ENCODE data around the gene RNLS. TPM values are rescaled to one million over a fixed set of nuclear protein-coding genes. Genes with fewer than 3 reads are reported as not detected.

The RNLS gene
- polyA plus RNA-seq, 3 donors, result 3.3 to 3.9 (median 3.7) TPM

- peak overlapping the region in 1 of 2 donors; percentile 44 for H3K4me3 Mint-ChIP-seq
- Histone ChIP-seq H3K4me2 (replicated peaks; ENCODE audit: extremely low read depth, low read length, poor library complexity, severe bottlenecking) (peak overlapping the region; percentile 33), H3K27me3 (ENCODE audit: control insufficient read depth in 2 of 2, insufficient read depth in 2 of 2, low read length in 2 of 2) (no peaks in the 10 kb centered on the region), H3K27ac (ENCODE audit: low read depth in 1 of 2, low read length in 2 of 2) (peak overlapping the region in 1 of 2 donors; percentile 37), H2AFZ (ENCODE audit: insufficient read depth, low read depth, low read length, poor library complexity, severe bottlenecking) (peak overlapping the region; percentile 16), H3K79me2 (ENCODE audit: insufficient read depth, low read length) (no peaks in the 10 kb centered on the region), H3K9ac (ENCODE audit: insufficient read depth, low read length, poor library complexity, severe bottlenecking) (no peak overlapping the region), H3K4me1 (ENCODE audit: control insufficient read depth in 1 of 2, insufficient read depth in 2 of 2, low read length in 2 of 2) (peaks cover 29 to 39% of the 10 kb centered on the region in 2 donors), H4K20me1 (ENCODE audit: insufficient read depth, low read length) (no peaks in the 10 kb centered on the region), H3K4me3 (replicated peaks in 1 of 3; ENCODE audit: low read depth in 2 of 3, low read length in 3 of 3) (no peak overlapping the region), H3K36me3 (replicated peaks in 1 of 2; ENCODE audit: control insufficient read depth in 1 of 2, insufficient read depth in 2 of 2, low read length in 2 of 2) (no peaks in the 10 kb centered on the region), H3K9me3 (replicated peaks in 1 of 2; ENCODE audit: control insufficient read depth in 1 of 2, insufficient read depth in 1 of 2, low read length in 2 of 2) (no peaks in the 10 kb centered on the region)
- intact Hi-C loops (cut with micrococcal nuclease), result no loop called here
- TF ChIP-seq, protein P1, sequence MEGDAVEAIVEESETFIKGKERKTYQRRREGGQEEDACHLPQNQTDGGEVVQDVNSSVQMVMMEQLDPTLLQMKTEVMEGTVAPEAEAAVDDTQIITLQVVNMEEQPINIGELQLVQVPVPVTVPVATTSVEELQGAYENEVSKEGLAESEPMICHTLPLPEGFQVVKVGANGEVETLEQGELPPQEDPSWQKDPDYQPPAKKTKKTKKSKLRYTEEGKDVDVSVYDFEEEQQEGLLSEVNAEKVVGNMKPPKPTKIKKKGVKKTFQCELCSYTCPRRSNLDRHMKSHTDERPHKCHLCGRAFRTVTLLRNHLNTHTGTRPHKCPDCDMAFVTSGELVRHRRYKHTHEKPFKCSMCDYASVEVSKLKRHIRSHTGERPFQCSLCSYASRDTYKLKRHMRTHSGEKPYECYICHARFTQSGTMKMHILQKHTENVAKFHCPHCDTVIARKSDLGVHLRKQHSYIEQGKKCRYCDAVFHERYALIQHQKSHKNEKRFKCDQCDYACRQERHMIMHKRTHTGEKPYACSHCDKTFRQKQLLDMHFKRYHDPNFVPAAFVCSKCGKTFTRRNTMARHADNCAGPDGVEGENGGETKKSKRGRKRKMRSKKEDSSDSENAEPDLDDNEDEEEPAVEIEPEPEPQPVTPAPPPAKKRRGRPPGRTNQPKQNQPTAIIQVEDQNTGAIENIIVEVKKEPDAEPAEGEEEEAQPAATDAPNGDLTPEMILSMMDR (IDR thresholded peaks at IDR 0.05), result no peak
- peaks cover 0 to 5% (median 0%) of the 10 kb centered on the region in 7 donors for H3K9me3 Mint-ChIP-seq
- WGBS (ENCODE audit: insufficient coverage), result no CpG with 5 or more reads among the region's 4 CpGs
- peak overlapping the region in 6 of 7 donors; percentile 35 to 68 (median 60) for H3K27ac Mint-ChIP-seq
- peak in 2 of 3 donors; percentile 12 to 14 for DNase-seq
- peaks cover 42% of the 10 kb centered on the region for H3K4me1 Mint-ChIP-seq
- peaks cover 0 to 3% of the 10 kb centered on the region in 2 donors for H3K36me3 Mint-ChIP-seq
- H3K27me3 Mint-ChIP-seq (ENCODE audit: low read depth in 3 of 3), result peaks cover 0 to 6% (median 0%) of the 10 kb centered on the region in 3 donors
Measured at GRCh38 chr10:88336334-88336733, 246.8 kb downstream of the RNLS start.

- Histone ChIP-seq H3K9me3 (replicated peaks in 1 of 2; ENCODE audit: control insufficient read depth in 1 of 2, insufficient read depth in 1 of 2, low read length in 2 of 2) (no peaks in the 10 kb centered on the region), H3K4me2 (replicated peaks; ENCODE audit: extremely low read depth, low read length, poor library complexity, severe bottlenecking) (peak overlapping the region; percentile 63), H3K9ac (ENCODE audit: insufficient read depth, low read length, poor library complexity, severe bottlenecking) (no peak overlapping the region), H3K36me3 (replicated peaks in 1 of 2; ENCODE audit: control insufficient read depth in 1 of 2, insufficient read depth in 2 of 2, low read length in 2 of 2) (no peaks in the 10 kb centered on the region), H3K79me2 (ENCODE audit: insufficient read depth, low read length) (no peaks in the 10 kb centered on the region), H3K27ac (ENCODE audit: low read depth in 1 of 2, low read length in 2 of 2) (peak overlapping the region in 1 of 2 donors; percentile 42), H3K27me3 (ENCODE audit: control insufficient read depth in 2 of 2, insufficient read depth in 2 of 2, low read length in 2 of 2) (no peaks in the 10 kb centered on the region), H3K4me1 (ENCODE audit: control insufficient read depth in 1 of 2, insufficient read depth in 2 of 2, low read length in 2 of 2) (peaks cover 29 to 39% of the 10 kb centered on the region in 2 donors), H2AFZ (ENCODE audit: insufficient read depth, low read depth, low read length, poor library complexity, severe bottlenecking) (no peak overlapping the region), H3K4me3 (replicated peaks in 1 of 3; ENCODE audit: low read depth in 2 of 3, low read length in 3 of 3) (peak overlapping the region in 1 of 3 experiments; percentile 53), H4K20me1 (ENCODE audit: insufficient read depth, low read length) (no peaks in the 10 kb centered on the region)
- peaks cover 45% of the 10 kb centered on the region for H3K4me1 Mint-ChIP-seq
- H3K4me3 Mint-ChIP-seq, result peak overlapping the region in 1 of 2 donors; percentile 59
- peak; percentile 17 to 58 (median 51) for DNase-seq
- H3K9me3 Mint-ChIP-seq, result no peaks in the 10 kb centered on the region
- peaks cover 0 to 2% (median 0%) of the 10 kb centered on the region in 3 donors for H3K27me3 Mint-ChIP-seq (ENCODE audit: low read depth in 3 of 3)
- WGBS (ENCODE audit: insufficient coverage), result 0% methylated on average over 1 of the region's 3 CpGs
- TF ChIP-seq, protein P1 (IDR thresholded peaks at IDR 0.05), result no peak
- intact Hi-C loops (cut with micrococcal nuclease), result no loop called here
- peak overlapping the region in 2 of 7 donors; percentile 23 to 46 for H3K27ac Mint-ChIP-seq
- H3K36me3 Mint-ChIP-seq, result peaks cover 0 to 3% of the 10 kb centered on the region in 2 donors
Measured at GRCh38 chr10:88333248-88333630, 249.9 kb downstream of the RNLS start.

All from CD14-positive monocyte (primary cell).